HG03060 (cell line): ENCODE results near the gene EXO1.
A peak's percentile ranks its signal among the peaks of the same experiment; 100 is the strongest.

Experiments used
- ATAC-seq: cut with Tn5 transposase; IDR thresholded peaks from one replicate; pipeline ENCODE4 v1.9.1; 2021; ENCODE audit warnings: low read depth, moderate number of reproducible peaks; ENCODE audit not compliant: unreplicated experiment

EXO1 gene

GRCh38 chr1:241881440-241881839 lies 33.4 kb downstream of the EXO1 start:
- no peak for ATAC-seq

- no peak for ATAC-seq
Observed at GRCh38 chr1:241883159-241883558, 35.2 kb downstream of the EXO1 start.

- no peak for ATAC-seq
Observed at GRCh38 chr1:241888232-241888631, 40.2 kb downstream of the EXO1 start.

GRCh38 chr1:241891296-241891695 lies 43.3 kb downstream of the EXO1 start:
- ATAC-seq, result no peak

GRCh38 chr1:241894016-241894415 lies 46.0 kb downstream of the EXO1 start:
- ATAC-seq, result no peak

GRCh38 chr1:241895013-241895412 lies 47.0 kb downstream of the EXO1 start:
- ATAC-seq, result peak; percentile 69

- no peak for ATAC-seq
Observed at GRCh38 chr1:241896670-241896962, 48.6 kb downstream of the EXO1 start.

- no peak for ATAC-seq
Observed at GRCh38 chr1:241899210-241899609, 51.2 kb downstream of the EXO1 start.

GRCh38 chr1:241900381-241900780 lies 52.4 kb downstream of the EXO1 start:
- ATAC-seq, result no peak

GRCh38 chr1:241902391-241903065 lies 54.5 kb downstream of the EXO1 start:
- no peak for ATAC-seq

- ATAC-seq, result no peak
Observed at GRCh38 chr1:241916196-241916595, 68.2 kb downstream of the EXO1 start.

- ATAC-seq, result no peak
Observed at GRCh38 chr1:241917487-241917886, 69.5 kb downstream of the EXO1 start.

- no peak for ATAC-seq
Observed at GRCh38 chr1:241918879-241919278, 70.9 kb downstream of the EXO1 start.

GRCh38 chr1:241924080-241924808 lies 76.2 kb downstream of the EXO1 start:
- ATAC-seq, result no peak

- ATAC-seq, result no peak
Observed at GRCh38 chr1:241926141-241926540, 78.1 kb downstream of the EXO1 start.

- ATAC-seq, result no peak
Observed at GRCh38 chr1:241927321-241927720, 79.3 kb downstream of the EXO1 start.

GRCh38 chr1:241932845-241933244 lies 84.8 kb downstream of the EXO1 start:
- no peak for ATAC-seq

- no peak for ATAC-seq
Observed at GRCh38 chr1:241934201-241934848, 86.3 kb downstream of the EXO1 start.

- ATAC-seq, result no peak
Observed at GRCh38 chr1:241934866-241935265, 86.9 kb downstream of the EXO1 start.
